HL-60/S4 (cell line): Measurements from ENCODE around the gene ZNF485.
"Not testable (repeated sequence)": the region's sequence is repeated elsewhere in the genome, so short reads cannot be mapped to it uniquely, and the experiment has no call there.

Experiments used
- in situ Hi-C: fragments of 300-500 bp; cut with MboI; formaldehyde crosslinking; loops from 2 replicates; pipeline ENCODE4 v1.14.3; 2022; ENCODE audit warnings: low sequenced_read_pairs

Gene ZNF485

DNA sequence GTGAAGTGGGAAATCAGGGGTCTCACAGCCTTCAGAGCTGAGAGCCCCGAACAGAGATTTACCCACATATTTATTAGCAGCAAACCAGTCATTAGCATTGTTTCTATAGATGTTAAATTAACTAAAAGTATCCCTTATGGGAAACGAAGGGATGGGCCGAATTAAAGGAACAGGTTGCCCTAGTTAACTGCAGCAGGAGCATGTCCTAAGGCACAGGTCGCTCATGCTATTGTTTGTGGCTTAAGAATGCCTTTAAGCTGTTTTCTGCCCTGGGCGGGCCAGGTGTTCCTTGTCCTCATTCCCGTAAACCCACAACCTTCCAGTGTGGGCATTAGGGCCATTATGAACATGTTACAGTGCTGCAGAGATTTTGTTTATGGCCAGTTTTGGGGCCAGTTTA lies 4.7 kb upstream of the ZNF485 start:
- in situ Hi-C loops, result not testable (repeated sequence)

DNA sequence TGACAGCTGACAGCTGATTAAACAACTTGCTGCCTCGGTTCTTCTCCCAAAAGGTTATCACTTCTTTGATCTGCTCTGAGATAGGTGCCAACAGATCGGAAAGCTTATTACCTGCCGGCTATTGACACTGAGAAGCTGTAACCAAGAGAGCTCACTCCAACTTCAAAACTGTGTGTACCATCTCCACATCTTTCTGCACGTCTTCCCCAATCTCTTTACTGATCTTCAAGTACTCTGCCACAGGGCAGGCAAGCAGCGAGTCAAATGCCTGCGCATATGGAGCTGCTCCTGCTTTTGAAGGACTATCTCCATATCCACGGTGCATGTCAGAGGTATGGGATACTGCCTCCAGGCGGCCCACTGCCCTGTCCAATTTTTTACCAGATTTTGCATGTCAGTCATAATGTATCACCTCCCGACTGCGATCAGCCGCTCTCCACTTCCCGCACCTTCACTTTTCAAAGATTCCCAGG lies 352 bp upstream of the ZNF485 start:
- in situ Hi-C loops, result no loop called here

DNA sequence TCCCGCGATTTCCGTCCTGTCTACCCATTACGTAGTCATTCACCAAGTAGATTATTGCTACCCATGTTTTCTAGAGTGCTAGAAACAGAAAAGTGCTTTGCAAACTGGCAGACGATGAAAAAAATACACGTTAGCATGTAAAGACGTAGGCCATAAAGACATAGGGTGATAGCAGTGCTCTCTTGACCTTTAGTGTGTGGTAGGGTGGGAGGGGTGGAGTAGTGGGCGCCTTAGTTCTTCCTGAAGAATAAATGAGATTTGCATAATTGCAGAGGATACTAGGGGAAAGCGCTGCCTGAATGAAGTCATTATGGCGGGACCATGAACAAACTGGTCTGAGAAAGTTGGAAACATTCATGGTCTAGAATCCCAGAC lies 948 bp downstream of the ZNF485 start:
- in situ Hi-C loops, result no loop called here

DNA sequence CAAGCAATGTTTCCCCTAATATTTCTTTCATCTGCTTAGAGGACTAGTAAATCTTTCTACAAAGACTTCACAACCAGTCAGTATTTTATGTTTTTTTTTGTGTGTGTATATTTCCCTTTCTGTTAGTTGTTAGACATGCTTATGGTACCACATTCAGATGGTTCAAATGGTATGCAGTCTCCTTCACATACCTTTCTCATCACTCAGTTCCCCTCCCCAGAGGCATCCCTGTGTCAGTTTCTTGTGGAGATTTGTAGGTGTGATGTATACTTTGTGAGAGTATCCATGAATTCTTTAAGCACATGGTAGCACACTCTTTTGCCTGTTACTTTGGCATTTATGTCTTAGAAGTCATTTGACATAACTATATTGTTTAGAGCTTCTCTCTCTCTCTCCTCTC lies 4.4 kb downstream of the ZNF485 start:
- in situ Hi-C loops, result no loop called here

DNA sequence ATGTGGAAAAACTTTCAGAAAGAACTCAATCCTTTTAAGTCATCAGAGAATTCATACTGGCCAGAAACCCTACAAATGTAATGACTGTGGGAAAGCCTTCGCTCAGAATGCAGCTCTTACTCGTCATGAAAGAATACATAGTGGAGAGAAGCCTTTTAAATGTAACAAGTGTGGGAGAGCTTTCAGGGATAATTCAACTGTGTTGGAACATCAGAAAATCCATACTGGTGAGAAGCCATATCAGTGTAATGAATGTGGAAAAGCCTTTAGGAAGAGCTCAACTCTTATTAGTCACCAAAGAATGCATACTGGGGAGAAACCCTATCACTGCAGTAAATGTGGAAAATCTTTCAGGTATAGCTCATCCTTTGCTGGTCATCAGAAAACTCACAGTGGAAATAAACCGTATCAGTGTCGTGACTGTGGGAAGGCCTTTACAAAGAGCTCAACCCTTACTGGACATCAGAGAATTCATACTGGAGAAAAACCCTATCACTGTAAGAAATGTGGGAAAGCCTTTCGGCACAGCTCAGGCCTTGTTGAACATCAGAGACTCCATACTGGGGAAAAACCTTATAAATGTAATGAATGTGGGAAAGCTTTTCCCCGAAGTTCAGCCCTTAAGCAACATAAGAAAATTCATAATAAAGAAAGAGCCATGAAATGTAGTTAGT lies 10.6 kb downstream of the ZNF485 start:
- in situ Hi-C loops, result no loop called here

DNA sequence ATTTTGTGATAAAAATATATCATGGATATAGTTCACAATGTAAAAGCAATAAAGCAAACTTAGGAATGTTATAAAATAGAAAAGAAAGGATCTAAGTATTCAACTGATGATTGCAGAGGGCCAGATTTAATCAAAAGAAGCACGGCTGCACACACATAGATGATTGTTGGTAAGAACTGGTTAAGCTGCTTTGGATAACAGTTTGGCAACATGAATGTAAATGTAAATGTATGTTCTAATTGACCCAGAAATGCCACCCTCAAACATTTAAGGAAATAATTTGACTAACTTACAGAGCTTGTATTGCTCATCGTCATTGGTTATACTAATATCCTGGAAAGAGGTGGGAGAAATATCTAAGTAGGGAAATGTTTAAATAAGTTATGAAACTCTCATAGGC lies 13.1 kb downstream of the ZNF485 start:
- in situ Hi-C loops, result no loop called here

DNA sequence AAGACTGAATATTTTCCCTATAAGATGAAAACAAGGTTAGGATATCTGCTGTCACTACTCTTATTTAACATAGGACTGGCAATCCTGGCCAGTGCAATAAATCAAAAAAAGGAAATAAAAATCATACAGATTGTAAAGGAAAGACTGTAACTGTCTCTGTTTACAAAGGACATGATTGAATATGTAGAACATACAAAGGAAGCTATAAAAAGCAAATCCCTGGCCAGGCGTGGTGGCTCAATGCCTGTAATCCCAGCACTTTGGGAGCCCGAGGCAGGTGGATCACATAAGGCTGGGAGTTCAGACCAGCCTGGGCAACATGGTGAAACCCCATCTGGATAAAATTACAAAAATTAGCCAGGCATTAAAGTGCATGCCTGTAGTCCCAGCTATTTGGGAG lies 15.8 kb downstream of the ZNF485 start:
- in situ Hi-C loops, result no loop called here

DNA sequence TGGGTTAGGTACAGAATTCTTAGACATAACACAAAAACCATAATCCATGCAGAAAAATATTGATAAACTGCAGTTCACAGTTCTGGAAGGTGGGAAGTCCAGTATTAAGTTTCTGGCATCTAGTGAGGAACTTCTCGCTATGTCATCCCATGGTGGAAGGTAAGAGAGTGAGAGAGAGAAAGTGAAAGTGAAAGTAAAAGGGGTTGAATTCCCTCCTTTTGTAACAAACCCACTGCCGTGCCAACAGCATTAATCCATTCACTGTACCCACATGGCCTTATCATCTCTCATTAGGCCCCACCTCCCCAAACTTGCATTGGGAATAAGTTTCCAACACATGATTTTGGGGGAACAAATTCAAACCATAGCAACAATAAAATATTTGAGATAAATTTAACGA lies 17.1 kb downstream of the ZNF485 start:
- in situ Hi-C loops, result no loop called here

DNA sequence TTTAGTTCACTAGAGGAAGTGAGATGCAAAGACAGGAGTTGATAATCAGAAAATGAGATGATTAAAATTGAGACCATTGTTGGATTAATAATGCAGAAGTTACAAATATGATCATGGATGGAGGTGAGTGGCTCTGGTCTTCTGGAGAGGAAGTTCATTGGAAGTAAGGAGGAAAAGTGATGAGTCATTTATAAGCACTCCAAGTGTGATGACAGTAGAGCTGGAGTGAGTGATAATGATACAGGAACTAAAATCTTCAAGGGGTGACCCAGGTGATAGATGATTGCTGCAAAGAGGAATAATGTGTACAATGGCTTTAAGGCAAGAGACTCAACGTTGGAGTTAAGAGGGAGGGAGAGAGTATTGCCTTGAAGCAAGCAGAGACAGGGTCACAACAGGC lies 21.7 kb downstream of the ZNF485 start:
- in situ Hi-C loops, result no loop called here

DNA sequence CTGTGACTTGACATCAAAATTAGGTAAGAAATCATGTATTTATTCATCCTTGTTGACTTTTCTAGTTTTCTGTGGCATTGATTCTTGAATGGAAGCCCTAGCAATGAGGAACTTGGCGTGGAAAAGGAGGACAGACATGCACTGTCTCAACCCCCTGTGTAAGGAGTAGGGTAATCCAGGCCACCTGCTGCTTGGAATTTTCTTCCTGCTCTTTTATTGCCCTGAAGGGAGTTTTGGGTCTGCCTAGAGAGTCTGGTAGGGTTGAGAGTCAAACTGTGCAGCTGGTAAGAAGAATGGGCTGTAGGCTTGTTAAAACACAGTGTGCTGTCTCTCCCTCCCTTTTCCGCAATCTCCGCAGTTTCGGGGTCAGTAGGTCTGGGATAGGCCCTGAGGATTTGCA lies 22.7 kb downstream of the ZNF485 start:
- in situ Hi-C loops, result no loop called here

DNA sequence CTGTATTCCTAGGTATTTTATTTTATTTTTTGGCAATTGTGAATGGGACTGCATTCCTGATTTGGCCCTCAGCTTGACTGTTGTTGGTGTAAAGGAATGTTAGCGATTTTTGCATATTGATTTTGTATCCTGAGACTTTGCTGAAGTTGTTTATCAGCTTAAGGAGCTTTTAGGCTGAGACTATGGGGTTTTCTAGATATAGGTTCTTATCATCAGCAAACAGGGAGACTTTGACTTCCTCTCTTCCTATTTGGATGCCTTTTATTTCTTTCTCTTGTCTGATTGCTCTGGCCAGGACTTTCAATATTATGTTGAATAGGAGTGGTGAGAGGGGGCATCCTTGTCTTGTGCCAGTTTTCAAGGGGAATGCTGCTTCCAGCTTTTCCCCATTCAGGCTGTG lies 29.6 kb downstream of the ZNF485 start:
- in situ Hi-C loops, result not testable (repeated sequence)

DNA sequence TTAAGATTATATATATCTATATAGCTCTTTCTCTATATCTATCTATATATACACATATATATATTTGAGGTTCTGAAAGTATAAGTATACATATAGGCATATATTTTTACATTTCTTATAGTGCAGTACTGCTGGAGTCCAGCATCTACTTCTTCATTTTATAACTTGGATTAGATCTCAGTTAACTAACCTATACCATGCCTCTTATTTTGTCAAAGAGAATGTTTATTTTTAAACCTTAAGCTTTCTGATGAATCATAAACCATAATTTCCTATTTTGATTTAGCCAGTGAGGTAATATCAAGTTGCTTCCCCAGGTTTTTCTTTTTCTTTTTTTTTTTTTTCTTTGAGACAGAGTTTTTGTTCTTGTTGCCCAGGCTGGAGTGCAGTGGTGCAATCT lies 34.4 kb downstream of the ZNF485 start:
- in situ Hi-C loops, result no loop called here

DNA sequence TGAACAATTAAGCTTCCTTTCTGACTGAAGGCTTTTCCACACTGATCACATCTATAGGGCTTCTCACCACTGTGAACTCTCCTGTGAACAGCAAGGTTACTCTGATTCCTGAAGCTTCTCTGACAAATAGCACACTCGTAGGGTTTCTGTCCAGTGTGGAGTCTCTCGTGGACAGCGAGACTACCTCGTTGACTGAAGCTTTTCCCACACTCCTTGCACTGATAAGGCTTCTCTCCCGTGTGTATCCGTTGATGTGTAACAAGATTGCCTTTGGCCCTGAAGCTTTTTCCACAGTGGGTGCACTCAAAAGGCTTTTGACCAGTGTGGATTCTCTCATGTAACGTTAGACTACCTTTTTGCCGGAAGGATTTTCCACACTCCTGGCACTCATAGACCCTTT lies 38.0 kb downstream of the ZNF485 start:
- in situ Hi-C loops, result no loop called here

DNA sequence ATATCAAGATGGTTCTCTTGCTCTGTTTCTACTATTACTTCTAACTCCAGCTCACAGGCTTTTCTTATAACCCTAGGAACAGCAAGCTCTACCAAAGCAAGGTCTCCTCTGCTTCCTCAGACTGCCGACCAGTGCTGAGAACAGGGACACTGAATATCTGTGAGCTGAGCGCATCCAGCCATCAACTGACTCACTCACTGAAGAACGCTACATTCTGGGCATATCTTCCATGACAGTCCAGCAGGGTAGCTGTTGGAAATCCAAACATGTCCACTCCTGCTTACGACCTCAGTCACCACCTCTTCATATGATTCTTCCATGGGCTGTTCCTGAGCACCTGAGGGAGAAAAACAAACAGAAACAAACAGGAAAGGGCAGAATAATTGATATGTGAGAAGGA lies 39.6 kb downstream of the ZNF485 start:
- in situ Hi-C loops, result no loop called here

DNA sequence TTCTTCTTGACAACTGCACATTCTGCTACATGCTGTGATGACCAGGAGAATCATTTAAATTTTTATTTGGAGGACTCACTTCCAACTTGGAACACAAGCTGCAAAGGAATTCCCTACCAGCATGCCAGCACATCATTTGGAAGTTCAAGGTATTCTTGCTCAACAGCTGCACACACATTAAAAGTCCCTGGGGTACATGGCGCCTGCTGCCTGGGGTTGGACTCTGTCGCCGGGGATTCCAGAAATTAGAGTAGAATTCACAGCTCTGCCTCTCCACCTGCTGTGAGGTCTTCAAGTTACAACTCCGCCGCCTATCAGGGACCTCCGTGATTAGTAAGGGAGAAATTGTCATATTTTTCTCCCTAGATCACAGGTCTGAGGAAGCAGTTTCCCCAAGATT lies 41.3 kb downstream of the ZNF485 start:
- in situ Hi-C loops, result no loop called here

DNA sequence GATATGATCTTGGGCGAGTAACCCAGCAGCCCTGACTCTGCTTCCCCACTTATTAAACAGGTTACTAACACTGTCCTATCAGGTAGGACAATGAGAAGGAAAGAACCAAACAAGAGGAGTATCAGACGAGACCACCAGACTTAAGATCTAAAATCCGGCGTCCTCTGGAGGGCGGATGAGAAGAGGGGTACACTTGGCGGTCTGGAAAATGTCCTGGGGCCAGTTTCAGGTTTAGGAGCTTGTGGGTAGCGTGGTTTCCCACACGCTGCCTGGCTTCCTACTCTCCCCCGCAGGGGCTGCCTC lies 41.8 kb downstream of the ZNF485 start:
- in situ Hi-C loops, result no loop called here

DNA sequence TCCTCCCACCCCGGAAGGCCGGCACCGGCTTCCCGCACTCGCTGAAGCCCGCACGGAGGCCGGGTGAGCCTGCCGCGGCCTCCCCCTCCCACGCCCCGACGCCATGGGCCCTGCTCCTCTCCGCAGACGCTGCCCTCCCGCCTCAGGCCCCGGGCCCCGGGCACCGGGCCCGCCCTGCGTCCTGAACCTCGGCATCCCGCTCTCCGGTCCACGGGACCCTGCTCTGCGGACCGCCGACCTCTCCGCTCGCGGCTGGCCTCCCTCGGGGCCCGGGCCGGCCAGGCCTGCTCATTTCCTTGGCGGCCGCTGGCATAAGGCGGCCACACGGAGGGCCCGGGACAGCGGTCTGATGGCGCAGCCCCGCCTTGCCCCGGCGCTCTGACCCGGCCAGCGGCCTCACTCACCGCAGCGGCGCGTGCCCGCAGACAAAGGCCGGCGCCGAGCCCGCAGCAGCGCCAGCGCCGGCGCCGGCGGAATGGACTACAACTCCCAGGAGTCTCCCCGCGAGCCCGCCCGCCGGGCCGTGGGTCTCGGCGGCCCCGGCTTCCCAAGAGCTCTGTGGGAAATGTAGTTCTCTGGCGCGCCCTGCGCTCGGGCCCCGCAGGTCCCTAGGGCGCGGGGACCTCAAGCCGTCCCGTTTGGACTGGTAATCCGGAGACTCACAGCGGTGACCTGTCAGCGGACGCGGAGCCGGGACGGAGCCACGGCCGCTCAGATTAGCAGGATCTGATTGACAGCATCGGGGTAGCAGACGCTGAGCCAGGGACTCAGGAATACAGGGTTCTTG lies 42.4 kb downstream of the ZNF485 start, which contains the start of gene ZNF32:
Gene ZNF32, minus strand, starts transcription at position 484 of the 787 bp plus-strand sequence. CDS start 2,748 bp downstream, outside the sequence.
- in situ Hi-C loops, result no loop called here

DNA sequence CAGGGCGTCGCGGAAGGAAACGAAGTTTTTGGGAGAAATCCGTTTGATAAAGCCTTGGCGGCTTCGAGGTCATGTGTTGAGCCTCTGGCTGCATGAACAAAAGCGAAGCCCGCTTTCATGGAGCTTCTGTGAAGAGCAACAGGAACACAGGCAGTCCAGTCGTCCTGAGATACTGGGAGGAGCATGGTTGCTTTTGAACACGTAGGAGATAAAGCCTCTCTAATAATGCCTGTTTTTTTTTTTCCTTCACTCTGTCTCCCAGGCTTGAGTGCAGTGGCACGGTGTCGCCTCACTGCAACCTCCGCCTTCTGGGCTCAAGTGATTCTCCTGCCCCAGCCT lies 42.9 kb downstream of the ZNF485 start:
- in situ Hi-C loops, result no loop called here

DNA sequence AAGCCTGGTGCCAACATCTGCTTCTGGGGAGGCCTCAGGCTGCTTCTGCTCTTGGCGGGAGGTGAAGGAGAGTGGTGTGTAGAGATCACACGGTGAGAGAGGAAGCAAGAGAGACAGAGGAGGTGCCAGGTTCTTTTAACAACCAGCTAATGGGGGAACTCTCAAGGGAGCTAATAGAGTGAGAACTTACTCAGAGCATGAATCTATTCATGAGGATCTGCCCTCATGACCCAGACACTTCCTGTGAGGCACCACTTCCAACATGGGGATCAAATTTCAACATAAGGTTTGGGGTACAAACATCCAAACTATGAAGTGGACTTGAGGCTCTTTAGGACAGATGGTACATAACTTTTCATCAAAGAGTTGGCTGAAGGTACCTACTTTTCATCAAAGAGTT lies 47.5 kb downstream of the ZNF485 start:
- in situ Hi-C loops, result no loop called here

DNA sequence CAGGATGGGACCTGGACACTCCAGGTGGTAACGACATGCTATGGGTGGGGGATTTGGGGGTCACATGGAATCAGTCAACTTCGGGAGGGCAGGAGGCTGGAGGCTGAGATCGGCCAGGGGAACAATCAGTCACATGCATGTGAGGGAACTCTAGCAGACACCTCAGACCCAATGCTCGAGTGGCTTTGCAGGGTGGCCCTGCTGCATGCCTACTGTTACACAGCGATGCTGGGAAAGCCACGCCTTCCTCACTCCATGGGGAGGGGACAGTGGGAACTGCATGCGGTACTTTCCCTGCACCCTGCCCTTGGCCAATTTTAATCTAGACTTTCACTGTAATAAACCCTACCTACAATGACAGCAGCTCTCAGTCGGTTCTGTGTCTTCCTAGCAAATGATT lies 49.1 kb downstream of the ZNF485 start:
- in situ Hi-C loops, result no loop called here

DNA sequence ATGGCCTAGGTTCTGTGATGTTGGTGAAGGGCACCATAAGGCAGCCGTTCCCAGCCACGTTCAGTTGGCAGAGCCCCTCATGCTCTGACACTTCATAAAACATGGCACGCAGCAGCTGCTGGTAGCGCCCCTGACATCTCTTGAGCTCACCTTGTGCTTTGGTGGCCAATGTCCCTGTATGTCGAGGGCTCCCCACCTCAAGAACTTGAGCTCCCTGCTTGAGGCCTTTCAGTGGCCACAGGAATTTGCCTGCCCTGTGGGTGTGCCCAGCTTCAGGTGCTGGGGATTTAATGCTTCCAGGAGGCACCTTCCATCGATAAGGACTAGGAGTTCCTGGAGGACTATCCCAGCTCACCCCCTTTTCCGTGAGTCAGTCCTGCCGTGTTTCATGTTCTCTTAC lies 52.0 kb downstream of the ZNF485 start:
- in situ Hi-C loops, result no loop called here

DNA sequence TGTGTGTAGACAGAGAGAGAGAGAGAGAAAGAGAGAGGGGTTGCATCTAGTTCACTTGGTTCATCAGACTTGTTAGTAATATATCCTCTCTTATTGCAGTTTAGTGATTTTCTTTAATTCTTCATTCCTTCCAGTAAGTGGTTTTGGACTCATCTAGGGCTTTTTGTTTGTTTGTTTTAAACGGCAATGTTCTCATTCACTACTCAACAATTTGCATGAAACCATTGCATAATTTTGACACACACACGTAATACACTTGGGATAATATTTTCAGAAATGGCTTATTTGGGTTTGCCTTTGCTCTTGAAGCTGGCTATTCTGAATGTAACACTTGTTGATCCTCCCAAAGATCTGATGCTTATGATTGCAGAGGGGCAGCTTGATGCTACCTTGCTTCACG lies 58.8 kb downstream of the ZNF485 start:
- in situ Hi-C loops, result no loop called here

DNA sequence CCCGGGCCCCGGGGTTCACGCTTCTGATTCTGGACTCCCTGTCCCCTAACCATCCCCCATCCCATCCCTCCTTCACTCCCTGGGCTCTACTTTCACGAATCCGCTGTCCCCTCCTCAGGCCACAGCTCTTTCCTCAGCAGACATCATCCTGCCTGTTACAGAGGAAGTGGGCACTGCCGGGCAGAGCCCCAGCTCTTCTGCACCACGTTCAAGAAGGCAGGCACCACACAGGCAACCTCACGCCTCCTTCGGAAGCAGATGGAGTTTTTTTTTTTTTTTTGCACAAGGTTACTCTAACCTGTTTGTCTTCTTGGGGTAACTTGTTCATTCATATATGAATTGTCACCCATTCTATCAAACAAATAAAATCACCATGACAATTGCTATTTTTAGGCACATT lies 60.3 kb downstream of the ZNF485 start:
- in situ Hi-C loops, result no loop called here
